ENCODE results near the gene TSPEAR. TPM values are rescaled to one million over a fixed set of nuclear protein-coding genes. Genes with fewer than 3 reads are reported as not detected.
A peak's percentile ranks its signal among the peaks of the same experiment; 100 is the strongest.

The TSPEAR gene
- total and polyA plus RNA-seq, 7 experiments from 2014 or later = 0.07 TPM; not detected in 6

DNA sequence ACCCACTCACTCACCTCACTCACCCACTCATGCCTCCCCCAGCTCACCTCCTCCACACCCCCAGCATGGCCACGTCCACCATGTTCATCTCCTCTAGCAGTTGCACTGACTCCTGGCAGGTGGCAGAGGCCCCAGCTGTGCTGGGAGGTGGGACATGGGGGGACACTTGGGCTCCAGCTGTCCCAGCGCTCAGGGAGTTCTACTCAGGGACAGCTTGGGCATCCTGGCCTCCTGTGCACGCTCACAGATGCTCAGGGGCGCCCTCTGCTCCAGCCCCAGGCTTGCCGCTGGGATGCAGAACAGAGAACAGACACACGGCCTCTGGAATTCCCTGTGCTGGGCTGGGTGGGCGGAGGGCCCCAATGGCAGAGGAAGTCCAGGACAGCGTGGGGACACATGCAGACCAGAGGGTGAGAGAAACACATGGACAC lies 94.3 kb downstream of the TSPEAR start:
- no peak overlapping the region for H3K27ac ChIP-seq (ENCODE audit: low read depth, low read length)
- CTCF ChIA-PET = interaction anchor here (1.0 to 2.5 kb wide), 2 partner anchors 41 to 99 kb away, joined by 4 to 9 read pairs; partner anchors contain the start of gene KRTAP12-3
- H3K4me1 ChIP-seq (ENCODE audit: control insufficient read depth in 2 of 2, insufficient read depth in 2 of 2, low read length in 2 of 2) = peaks cover 37 to 45% of the 10 kb centered on the region in 2 donors
- H3K9me3 ChIP-seq (ENCODE audit: control insufficient read depth in 2 of 3, low read length in 3 of 3) = peaks cover 0 to 5% (median 0%) of the 10 kb centered on the region in 3 experiments
- intact Hi-C loops (cut with micrococcal nuclease) = loop anchor here in 1 of 2 donors (5.0 kb wide), 2 partner anchors 35 to 95 kb away; partner anchors contain the start of genes KRTAP10-5 and TSPEAR
- H3K4me1 Mint-ChIP-seq = peaks cover 20 to 71% (median 60%) of the 10 kb centered on the region in 7 donors
- H3K4me3 ChIP-seq (ENCODE audit: low read length) = no peak overlapping the region
- H3K27me3 Mint-ChIP-seq = no peaks in the 10 kb centered on the region
- no peaks in the 10 kb centered on the region for H3K36me3 ChIP-seq (ENCODE audit: control insufficient read depth in 2 of 3, insufficient read depth in 3 of 3, low read length in 3 of 3)
- peaks cover 11 to 36% (median 21%) of the 10 kb centered on the region in 11 donors for H3K9me3 Mint-ChIP-seq
- peak overlapping the region in 4 of 10 donors; percentile 14 to 86 (median 49) for H3K4me3 Mint-ChIP-seq
- POLR2A ChIA-PET = interaction anchor here (1.2 to 2.1 kb wide), 3 partner anchors 10 to 13 kb away, joined by 4 to 5 read pairs (median 4); partner anchors contain the start of gene KRTAP10-9
- no peak for DNase-seq
- no peaks in the 10 kb centered on the region for H3K27me3 ChIP-seq (ENCODE audit: control insufficient read depth in 2 of 2, insufficient read depth in 2 of 2, low read length in 2 of 2)
- no peak for ATAC-seq
- peaks cover 12 to 33% (median 21%) of the 10 kb centered on the region in 5 donors for H3K36me3 Mint-ChIP-seq
- H3K27ac Mint-ChIP-seq = peak overlapping the region in 7 of 9 donors; percentile 5 to 96 (median 93)

DNA sequence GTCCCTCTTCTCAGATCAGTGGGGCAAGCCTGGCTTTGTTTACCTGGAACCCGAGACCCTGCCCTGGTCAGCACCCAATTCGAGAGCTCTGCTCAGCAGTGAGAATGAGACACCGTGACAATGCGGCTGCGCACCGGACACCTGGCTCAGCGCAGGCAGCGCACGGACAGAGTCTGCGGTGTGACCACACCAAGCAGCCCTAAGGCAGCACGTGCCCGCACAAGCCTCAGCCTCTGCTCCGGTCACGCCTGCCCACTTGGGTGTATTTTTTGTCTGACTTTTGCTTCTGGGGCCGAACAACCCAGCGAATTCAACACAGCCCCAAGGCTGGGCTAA lies 94.8 kb downstream of the TSPEAR start:
- no peaks in the 10 kb centered on the region for H3K36me3 ChIP-seq (ENCODE audit: control insufficient read depth in 2 of 3, insufficient read depth in 3 of 3, low read length in 3 of 3)
- no peak overlapping the region for H3K4me3 ChIP-seq (ENCODE audit: low read length)
- H3K4me1 ChIP-seq (ENCODE audit: control insufficient read depth in 2 of 2, insufficient read depth in 2 of 2, low read length in 2 of 2) = peaks cover 37 to 45% of the 10 kb centered on the region in 2 donors
- Mint-ChIP-seq H3K36me3 (peaks cover 12 to 30% (median 21%) of the 10 kb centered on the region in 5 donors), H3K27ac (peak overlapping the region in 7 of 9 donors; percentile 52 to 96 (median 73)), H3K27me3 (no peaks in the 10 kb centered on the region), H3K9me3 (peaks cover 9 to 31% (median 21%) of the 10 kb centered on the region in 11 donors), H3K4me3 (peak overlapping the region in 7 of 10 donors; percentile 19 to 69 (median 29)), H3K4me1 (peaks cover 20 to 71% (median 60%) of the 10 kb centered on the region in 7 donors)
- no peaks in the 10 kb centered on the region for H3K27me3 ChIP-seq (ENCODE audit: control insufficient read depth in 2 of 2, insufficient read depth in 2 of 2, low read length in 2 of 2)
- ChIA-PET CTCF (interaction anchor here (0.5 to 0.6 kb wide), 2 partner anchors 106 to 126 kb away, joined by 3 read pairs; no protein-coding TSS in a partner anchor), POLR2A (interaction anchor here (1.2 to 2.1 kb wide), 2 partner anchors 11 to 14 kb away, joined by 4 read pairs; no protein-coding TSS in a partner anchor)
- DNase-seq (no peak), ATAC-seq (no peak)
- H3K27ac ChIP-seq (ENCODE audit: low read depth, low read length) = no peak overlapping the region
- intact Hi-C loops (cut with micrococcal nuclease) = loop anchor here in 1 of 2 donors (5.0 kb wide), 2 partner anchors 34 to 96 kb away; partner anchors contain the start of genes KRTAP10-5 and TSPEAR
- H3K9me3 ChIP-seq (ENCODE audit: control insufficient read depth in 2 of 3, low read length in 3 of 3) = peaks cover 0 to 5% (median 3%) of the 10 kb centered on the region in 3 experiments

DNA sequence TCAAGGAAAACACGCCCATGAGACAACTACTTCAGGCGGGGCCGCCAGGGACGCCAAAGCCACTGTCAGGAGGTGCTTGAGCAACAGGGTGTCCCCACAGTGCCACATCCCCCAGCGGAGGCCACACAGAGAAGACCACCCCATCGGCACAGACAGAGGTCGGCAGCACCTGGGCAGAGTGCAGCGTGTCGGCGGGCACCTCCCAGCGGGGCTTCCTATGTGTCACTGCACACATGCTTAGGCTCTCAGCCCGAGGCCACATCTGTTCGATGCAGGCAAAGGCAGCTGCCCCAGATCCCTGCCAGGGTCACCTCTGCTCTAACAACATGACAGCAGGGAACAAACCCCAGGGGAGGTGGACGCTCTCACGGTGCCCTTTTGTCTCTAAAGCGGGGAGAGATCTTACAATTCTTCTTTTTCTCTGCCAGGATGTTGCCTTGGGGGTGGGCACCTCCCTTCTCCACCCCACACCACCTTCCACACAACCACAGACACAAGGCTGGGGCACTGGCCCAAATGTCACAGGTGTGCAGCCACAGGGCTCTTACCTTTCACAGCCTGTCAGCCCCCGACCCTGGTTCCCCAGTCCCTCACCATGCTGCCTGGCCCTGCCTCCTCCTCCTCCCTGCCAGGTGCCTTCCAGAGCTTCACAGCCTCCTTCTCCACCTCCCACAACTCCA lies 95.3 kb downstream of the TSPEAR start:
- intact Hi-C loops (cut with micrococcal nuclease) = loop anchor here in 1 of 2 donors (5.0 kb wide), 2 partner anchors 34 to 96 kb away; partner anchors contain the start of genes KRTAP10-5 and TSPEAR
- H3K4me1 Mint-ChIP-seq = peaks cover 20 to 71% (median 60%) of the 10 kb centered on the region in 7 donors

DNA sequence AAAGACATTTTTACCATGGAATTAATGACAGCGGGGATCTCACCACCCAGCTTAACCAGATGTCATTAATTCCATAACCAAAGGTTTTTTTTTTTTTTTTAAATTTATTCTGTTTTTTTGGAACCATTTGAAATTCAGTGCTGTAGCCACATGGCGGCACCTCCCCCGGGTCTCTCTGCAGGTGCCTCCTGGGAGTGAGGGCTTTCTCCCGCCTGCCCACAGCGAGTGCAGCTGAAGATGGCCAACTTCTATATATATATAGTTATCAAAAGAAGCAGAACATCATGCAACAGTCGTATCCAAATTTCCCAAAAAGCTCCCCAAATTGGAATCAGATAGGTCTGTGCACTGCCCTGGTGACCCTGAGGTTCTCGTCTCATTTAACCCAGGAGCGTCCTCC lies 95.9 kb downstream of the TSPEAR start:
- CTCF ChIA-PET = interaction anchor here (0.6 to 0.8 kb wide), 3 partner anchors 11 to 178 kb away, joined by 3 read pairs; no protein-coding TSS in a partner anchor
- intact Hi-C loops (cut with micrococcal nuclease) = loop anchor here in 1 of 2 donors (5.0 kb wide), 2 partner anchors 33 to 97 kb away; partner anchors contain the start of genes KRTAP10-5 and TSPEAR
- peak overlapping the region in 4 of 9 donors; percentile 54 to 93 (median 72) for H3K27ac Mint-ChIP-seq

More for the DNA sequence above, 95.3 kb downstream of the TSPEAR start:
- Mint-ChIP-seq H3K27me3 (no peaks in the 10 kb centered on the region), H3K4me3 (peak overlapping the region in 8 of 10 donors; percentile 19 to 69 (median 29)), H3K36me3 (peaks cover 12 to 33% (median 21%) of the 10 kb centered on the region in 5 donors), H3K9me3 (peaks cover 9 to 31% (median 25%) of the 10 kb centered on the region in 11 donors), H3K27ac (peak overlapping the region in 8 of 9 donors; percentile 52 to 96 (median 72))
- no peak overlapping the region for H3K4me3 ChIP-seq (ENCODE audit: low read length)
- DNase-seq = no peak
- peaks cover 37 to 45% of the 10 kb centered on the region in 2 donors for H3K4me1 ChIP-seq (ENCODE audit: control insufficient read depth in 2 of 2, insufficient read depth in 2 of 2, low read length in 2 of 2)
- no peaks in the 10 kb centered on the region for H3K36me3 ChIP-seq (ENCODE audit: control insufficient read depth in 2 of 3, insufficient read depth in 3 of 3, low read length in 3 of 3)
- POLR2A ChIA-PET = interaction anchor here (1.2 kb wide), 1 partner anchor 11 kb away, joined by 4 read pairs; no protein-coding TSS in a partner anchor
- peaks cover 0 to 6% (median 5%) of the 10 kb centered on the region in 3 experiments for H3K9me3 ChIP-seq (ENCODE audit: control insufficient read depth in 2 of 3, low read length in 3 of 3)
- CTCF ChIA-PET = interaction anchor here (0.5 to 0.8 kb wide), 3 partner anchors 10 to 126 kb away, joined by 3 read pairs; no protein-coding TSS in a partner anchor
- H3K27ac ChIP-seq (ENCODE audit: low read depth, low read length) = no peak overlapping the region
- ATAC-seq = no peak
- no peaks in the 10 kb centered on the region for H3K27me3 ChIP-seq (ENCODE audit: control insufficient read depth in 2 of 2, insufficient read depth in 2 of 2, low read length in 2 of 2)

DNA sequence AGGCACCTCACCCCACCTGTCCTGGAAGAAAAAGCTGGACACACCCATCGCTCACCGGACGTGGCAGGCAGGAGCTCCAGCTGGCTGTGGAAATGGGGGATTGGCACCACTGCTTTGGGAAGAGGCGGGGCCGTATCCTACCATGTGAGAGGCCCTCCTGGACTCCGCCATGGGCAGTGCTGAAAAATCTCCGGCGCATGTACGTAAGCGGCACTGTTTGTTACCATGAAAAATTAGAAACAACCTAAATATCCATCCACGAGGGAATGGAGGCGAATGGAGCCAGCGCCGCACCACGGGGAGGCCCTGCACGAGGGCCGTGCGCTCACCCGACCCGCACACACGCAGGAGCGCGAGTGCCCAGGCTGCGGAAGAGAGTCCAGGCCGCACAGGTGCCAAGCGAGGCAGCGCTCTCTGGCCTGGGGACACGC lies 96.4 kb downstream of the TSPEAR start:
- Mint-ChIP-seq H3K27ac (peak overlapping the region in 2 of 9 donors; percentile 48 to 54), H3K4me1 (peaks cover 20 to 62% (median 50%) of the 10 kb centered on the region in 7 donors), H3K36me3 (peaks cover 4 to 28% (median 12%) of the 10 kb centered on the region in 5 donors), H3K9me3 (peaks cover 5 to 31% (median 21%) of the 10 kb centered on the region in 11 donors), H3K4me3 (peak overlapping the region in 2 of 10 donors; percentile 16 to 27), H3K27me3 (no peaks in the 10 kb centered on the region)
- DNase-seq (no peak), ATAC-seq (no peak)
- no peak overlapping the region for H3K4me3 ChIP-seq (ENCODE audit: low read length)
- no peak overlapping the region for H3K27ac ChIP-seq (ENCODE audit: low read depth, low read length)
- H3K4me1 ChIP-seq (ENCODE audit: control insufficient read depth in 2 of 2, insufficient read depth in 2 of 2, low read length in 2 of 2) = peaks cover 36 to 44% of the 10 kb centered on the region in 2 donors
- peaks cover 0 to 11% (median 3%) of the 10 kb centered on the region in 3 experiments for H3K9me3 ChIP-seq (ENCODE audit: control insufficient read depth in 2 of 3, low read length in 3 of 3)
- no peaks in the 10 kb centered on the region for H3K27me3 ChIP-seq (ENCODE audit: control insufficient read depth in 2 of 2, insufficient read depth in 2 of 2, low read length in 2 of 2)
- intact Hi-C loops (cut with micrococcal nuclease) = loop anchor here in 1 of 2 donors (5.0 kb wide), 2 partner anchors 33 to 97 kb away; partner anchors contain the start of genes KRTAP10-5 and TSPEAR
- H3K36me3 ChIP-seq (ENCODE audit: control insufficient read depth in 2 of 3, insufficient read depth in 3 of 3, low read length in 3 of 3) = no peaks in the 10 kb centered on the region
- POLR2A ChIA-PET = interaction anchor here (1.1 kb wide), 1 partner anchor 97 kb away, joined by 5 read pairs; no protein-coding TSS in a partner anchor
- CTCF ChIA-PET = interaction anchor here (0.6 to 0.8 kb wide), 3 partner anchors 11 to 178 kb away, joined by 3 read pairs; no protein-coding TSS in a partner anchor

More for the DNA sequence above, 95.9 kb downstream of the TSPEAR start:
- Histone ChIP-seq H3K36me3 (ENCODE audit: control insufficient read depth in 2 of 3, insufficient read depth in 3 of 3, low read length in 3 of 3) (no peaks in the 10 kb centered on the region), H3K27ac (ENCODE audit: low read depth, low read length) (no peak overlapping the region), H3K27me3 (ENCODE audit: control insufficient read depth in 2 of 2, insufficient read depth in 2 of 2, low read length in 2 of 2) (no peaks in the 10 kb centered on the region), H3K4me3 (ENCODE audit: low read length) (no peak overlapping the region), H3K9me3 (ENCODE audit: control insufficient read depth in 2 of 3, low read length in 3 of 3) (peaks cover 0 to 7% (median 5%) of the 10 kb centered on the region in 3 experiments), H3K4me1 (ENCODE audit: control insufficient read depth in 2 of 2, insufficient read depth in 2 of 2, low read length in 2 of 2) (peaks cover 37 to 45% of the 10 kb centered on the region in 2 donors)
- Mint-ChIP-seq H3K9me3 (peaks cover 5 to 31% (median 23%) of the 10 kb centered on the region in 11 donors), H3K27me3 (no peaks in the 10 kb centered on the region), H3K36me3 (peaks cover 7 to 31% (median 16%) of the 10 kb centered on the region in 5 donors), H3K4me1 (peaks cover 20 to 66% (median 55%) of the 10 kb centered on the region in 7 donors), H3K4me3 (peak overlapping the region in 3 of 10 donors; percentile 27 to 69 (median 35))
- DNase-seq (no peak), ATAC-seq (no peak)
- POLR2A ChIA-PET = interaction anchor here (1.1 kb wide), 1 partner anchor 98 kb away, joined by 5 read pairs; no protein-coding TSS in a partner anchor
